Activated naive CD4-positive, alpha-beta T cell treated with anti-CD3 and anti-CD28 coated beads for 36 hours (primary cell): ENCODE results near the gene CD164. TPM values are rescaled to one million over a fixed set of nuclear protein-coding genes. Genes with fewer than 3 reads are reported as not detected.
A peak's percentile ranks its signal among the peaks of the same experiment; 100 is the strongest.

Experiments
- CTCF ChIA-PET: fragments of 350-600 bp; sonication (Branson Sonifier 250); formaldehyde crosslinking; loops from one replicate; lab custom pipeline; 2021; ENCODE audit warnings: antibody characterized with exemption; lab: Charles Lee
- DNase-seq: peaks from one replicate; pipeline ENCODE4 v3.0.0-alpha.2; 2020
- H3K27ac Mint-ChIP-seq: one replicate; pipeline ENCODE4 v1.8.0; 2021; ENCODE audit warnings: mild to moderate bottlenecking, mixed read lengths
- H3K27me3 Mint-ChIP-seq: one replicate; pipeline ENCODE4 v1.8.0; 2021; ENCODE audit warnings: low read depth, mixed read lengths
- H3K36me3 Mint-ChIP-seq: one replicate; pipeline ENCODE4 v1.8.0; 2021; ENCODE audit warnings: low read depth, mixed read lengths
- H3K4me1 Mint-ChIP-seq: one replicate; pipeline ENCODE4 v1.8.0; 2021; ENCODE audit warnings: low read depth, mixed read lengths
- H3K4me3 Mint-ChIP-seq: one replicate; pipeline ENCODE4 v1.8.0; 2021; ENCODE audit warnings: mild to moderate bottlenecking, moderate library complexity, mixed read lengths
- H3K9me3 Mint-ChIP-seq: one replicate; pipeline ENCODE4 v1.8.0; 2021; ENCODE audit warnings: mixed read lengths
- intact Hi-C: fragments of 100-400 bp; cut with micrococcal nuclease; formaldehyde crosslinking; loops from one replicate; pipeline ENCODE4 v1.15.1; 2023
- total RNA-seq, 2 experiments: library from RNA; stranded (reverse); gene quantifications; one replicate each; pipeline ENCODE4 v1.2.3, GENCODE V29; 2021

CD164 gene
- 100 to 1,000 TPM; 177 to 180 TPM for total RNA-seq

DNA sequence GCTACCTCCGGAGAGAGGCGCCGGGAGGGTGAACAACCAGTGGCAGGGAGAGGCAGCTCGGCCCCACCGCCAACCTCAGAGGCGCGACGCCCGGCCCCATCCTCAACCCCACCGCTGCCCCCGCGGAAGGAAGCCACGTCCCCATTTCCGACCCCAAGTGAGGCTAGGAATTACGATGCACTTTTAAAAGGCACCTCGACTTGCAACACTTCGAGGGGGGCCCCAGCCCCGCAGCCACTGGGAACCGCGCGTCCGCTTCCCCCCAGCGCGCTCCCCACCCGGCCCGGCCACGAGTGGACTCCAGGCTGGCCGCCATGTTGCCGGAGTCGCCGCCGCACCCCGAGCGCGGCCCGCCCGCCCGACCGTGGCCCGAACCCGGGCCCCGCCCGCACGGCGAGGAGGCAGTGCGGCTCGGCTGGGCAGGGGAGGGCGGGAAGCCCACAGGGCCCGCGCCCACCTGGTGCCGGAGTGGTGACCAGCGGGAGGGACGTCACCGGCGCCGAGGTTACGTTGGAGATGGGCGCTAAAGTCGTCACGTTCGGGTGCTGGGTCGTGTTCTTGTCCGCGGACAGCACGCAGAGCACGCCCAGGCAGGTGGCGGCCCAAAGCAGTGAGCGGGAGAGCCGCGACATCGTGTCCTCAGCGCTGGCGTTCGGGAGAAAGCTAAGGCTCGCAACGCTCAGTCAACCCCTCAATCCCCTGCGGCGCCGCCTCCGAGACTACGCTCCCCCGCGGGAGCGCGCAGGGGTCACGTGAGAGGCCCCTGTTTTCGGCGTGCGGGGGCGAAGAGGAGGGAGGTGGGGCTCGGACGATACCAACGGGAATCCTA lies at the start of gene CD164:
Gene CD164 (minus strand): TSS at position 721 of the 829 bp plus-strand sequence. CDS start 89 bp downstream, at position 632.
- peaks cover 41% of the 10 kb centered on the region for H3K4me1 Mint-ChIP-seq
- H3K9me3 Mint-ChIP-seq: no peaks in the 10 kb centered on the region
- intact Hi-C loops: loop anchor here (1.0 to 10.0 kb wide), 20 partner anchors 9 to 1670 kb away; partner anchors contain the start of genes AK9, AMD1, CDC40 and CDK19
- peak within 1 kb of the TSS; percentile 100 for H3K27ac Mint-ChIP-seq
- CTCF ChIA-PET: interaction anchor here (0.6 to 4.9 kb wide), 11 partner anchors 8 to 658 kb away, joined by 3 to 86 read pairs (median 4); partner anchors contain the start of genes PPIL6 and SMPD2
- H3K36me3 Mint-ChIP-seq: peaks cover 32% of the 10 kb centered on the region
- DNase-seq: peak; percentile 94
- H3K27me3 Mint-ChIP-seq: no peaks in the 10 kb centered on the region
- peak within 1 kb of the TSS; percentile 96 for H3K4me3 Mint-ChIP-seq

- DNase-seq: no peak
- no peak overlapping the region for H3K4me3 Mint-ChIP-seq
- H3K27me3 Mint-ChIP-seq: peaks cover 2% of the 10 kb centered on the region
- intact Hi-C loops: no loop called here
- no peaks in the 10 kb centered on the region for H3K9me3 Mint-ChIP-seq
- no peak overlapping the region for H3K27ac Mint-ChIP-seq
- H3K36me3 Mint-ChIP-seq: no peaks in the 10 kb centered on the region
- H3K4me1 Mint-ChIP-seq: no peaks in the 10 kb centered on the region
- CTCF ChIA-PET: no interaction called here
Measured at GRCh38 chr6:109429496-109429895, 47.2 kb upstream of the CD164 start.

GRCh38 chr6:109428889-109429477 lies 46.7 kb upstream of the CD164 start:
- Mint-ChIP-seq H3K36me3 (no peaks in the 10 kb centered on the region), H3K4me1 (no peaks in the 10 kb centered on the region), H3K4me3 (no peak overlapping the region), H3K27me3 (peaks cover 2% of the 10 kb centered on the region), H3K27ac (no peak overlapping the region), H3K9me3 (no peaks in the 10 kb centered on the region)
- CTCF ChIA-PET: interaction anchor here (0.7 kb wide), 1 partner anchor 36 kb away, joined by 5 read pairs; no protein-coding TSS in a partner anchor
- intact Hi-C loops: no loop called here
- no peak for DNase-seq

GRCh38 chr6:109424946-109425345 lies 42.7 kb upstream of the CD164 start:
- H3K4me1 Mint-ChIP-seq: no peaks in the 10 kb centered on the region
- H3K27ac Mint-ChIP-seq: no peak overlapping the region
- CTCF ChIA-PET: no interaction called here

GRCh38 chr6:109421184-109421583 lies 38.9 kb upstream of the CD164 start:
- DNase-seq: no peak
- Mint-ChIP-seq H3K9me3 (no peaks in the 10 kb centered on the region), H3K36me3 (no peaks in the 10 kb centered on the region), H3K4me3 (no peak overlapping the region), H3K27me3 (no peaks in the 10 kb centered on the region), H3K27ac (no peak overlapping the region), H3K4me1 (no peaks in the 10 kb centered on the region)
- intact Hi-C loops: no loop called here
- CTCF ChIA-PET: no interaction called here

More at GRCh38 chr6:109424946-109425345, 42.7 kb upstream of the CD164 start:
- intact Hi-C loops: no loop called here
- Mint-ChIP-seq H3K36me3 (no peaks in the 10 kb centered on the region), H3K4me3 (no peak overlapping the region), H3K27me3 (peaks cover 2% of the 10 kb centered on the region), H3K9me3 (no peaks in the 10 kb centered on the region)
- DNase-seq: no peak

DNA sequence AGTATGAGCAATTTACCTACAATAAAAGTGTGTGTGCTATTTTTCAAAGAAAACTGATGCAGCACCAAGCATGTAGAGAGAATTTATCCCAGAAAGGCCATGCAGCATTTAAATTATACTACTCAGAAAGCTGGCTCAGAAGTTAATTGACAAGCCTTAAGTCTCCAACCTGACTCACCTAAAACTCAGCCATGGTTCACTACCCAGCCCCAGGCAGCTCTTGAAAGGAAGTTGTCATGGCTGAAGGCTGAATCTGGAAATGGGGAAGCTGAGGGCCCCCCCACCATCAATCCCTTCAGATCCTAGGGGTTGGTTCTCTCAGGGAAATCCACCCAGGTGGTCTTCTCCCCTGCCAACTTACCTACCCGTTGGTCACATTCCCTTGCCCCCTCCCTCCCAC lies 38.5 kb upstream of the CD164 start:
- no peaks in the 10 kb centered on the region for H3K27me3 Mint-ChIP-seq
- DNase-seq: no peak
- intact Hi-C loops: no loop called here
- CTCF ChIA-PET: interaction anchor here (0.6 kb wide), 1 partner anchor 1535 kb away, joined by 3 read pairs; no protein-coding TSS in a partner anchor
- H3K4me3 Mint-ChIP-seq: no peak overlapping the region
- H3K4me1 Mint-ChIP-seq: no peaks in the 10 kb centered on the region
- H3K9me3 Mint-ChIP-seq: no peaks in the 10 kb centered on the region
- no peaks in the 10 kb centered on the region for H3K36me3 Mint-ChIP-seq
- no peak overlapping the region for H3K27ac Mint-ChIP-seq

- CTCF ChIA-PET: interaction anchor here (0.6 kb wide), 1 partner anchor 569 kb away, joined by 5 read pairs; no protein-coding TSS in a partner anchor
- no peak for DNase-seq
- no peaks in the 10 kb centered on the region for H3K4me1 Mint-ChIP-seq
- H3K36me3 Mint-ChIP-seq: no peaks in the 10 kb centered on the region
- H3K27ac Mint-ChIP-seq: no peak overlapping the region
- no peaks in the 10 kb centered on the region for H3K9me3 Mint-ChIP-seq
- H3K27me3 Mint-ChIP-seq: no peaks in the 10 kb centered on the region
- intact Hi-C loops: no loop called here
- H3K4me3 Mint-ChIP-seq: no peak overlapping the region
Measured at GRCh38 chr6:109417646-109418045, 35.4 kb upstream of the CD164 start.

- DNase-seq: no peak
- Mint-ChIP-seq H3K27ac (no peak overlapping the region), H3K36me3 (no peaks in the 10 kb centered on the region), H3K4me3 (no peak overlapping the region), H3K27me3 (no peaks in the 10 kb centered on the region), H3K4me1 (no peaks in the 10 kb centered on the region), H3K9me3 (no peaks in the 10 kb centered on the region)
- intact Hi-C loops: no loop called here
- CTCF ChIA-PET: no interaction called here
Measured at GRCh38 chr6:109411034-109411433, 28.8 kb upstream of the CD164 start.

GRCh38 chr6:109406196-109406595 lies 23.9 kb upstream of the CD164 start:
- no peaks in the 10 kb centered on the region for H3K9me3 Mint-ChIP-seq
- no peak for DNase-seq
- no peak overlapping the region for H3K4me3 Mint-ChIP-seq
- H3K36me3 Mint-ChIP-seq: no peaks in the 10 kb centered on the region
- H3K27ac Mint-ChIP-seq: no peak overlapping the region
- no peaks in the 10 kb centered on the region for H3K4me1 Mint-ChIP-seq
- H3K27me3 Mint-ChIP-seq: no peaks in the 10 kb centered on the region
- intact Hi-C loops: no loop called here
- CTCF ChIA-PET: no interaction called here

DNA sequence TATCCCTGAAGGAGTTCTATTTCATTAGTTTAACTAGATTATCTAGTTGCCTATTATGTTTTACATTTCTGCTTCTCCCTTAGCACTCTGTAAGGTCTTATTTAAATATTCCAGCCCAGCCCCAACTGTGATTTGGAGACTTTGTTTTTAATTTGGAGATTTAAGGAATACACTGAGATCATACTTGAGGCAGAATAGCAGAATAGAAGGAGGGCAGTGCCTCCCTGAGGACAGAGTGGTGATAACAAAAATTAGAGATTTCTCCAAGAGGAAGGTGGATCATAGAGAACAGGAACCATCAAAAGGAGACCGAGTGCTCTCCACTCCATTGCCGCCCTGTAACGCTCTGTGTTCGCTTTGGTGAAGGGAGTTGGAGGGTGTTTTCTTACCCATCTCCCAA lies 14.8 kb upstream of the CD164 start:
- no peaks in the 10 kb centered on the region for H3K27me3 Mint-ChIP-seq
- H3K4me3 Mint-ChIP-seq: no peak overlapping the region
- H3K4me1 Mint-ChIP-seq: no peaks in the 10 kb centered on the region
- intact Hi-C loops: no loop called here
- no peaks in the 10 kb centered on the region for H3K9me3 Mint-ChIP-seq
- H3K36me3 Mint-ChIP-seq: no peaks in the 10 kb centered on the region
- CTCF ChIA-PET: interaction anchor here (0.6 to 1.4 kb wide), 3 partner anchors 46 to 570 kb away, joined by 3 read pairs; no protein-coding TSS in a partner anchor
- no peak overlapping the region for H3K27ac Mint-ChIP-seq
- no peak for DNase-seq

DNA sequence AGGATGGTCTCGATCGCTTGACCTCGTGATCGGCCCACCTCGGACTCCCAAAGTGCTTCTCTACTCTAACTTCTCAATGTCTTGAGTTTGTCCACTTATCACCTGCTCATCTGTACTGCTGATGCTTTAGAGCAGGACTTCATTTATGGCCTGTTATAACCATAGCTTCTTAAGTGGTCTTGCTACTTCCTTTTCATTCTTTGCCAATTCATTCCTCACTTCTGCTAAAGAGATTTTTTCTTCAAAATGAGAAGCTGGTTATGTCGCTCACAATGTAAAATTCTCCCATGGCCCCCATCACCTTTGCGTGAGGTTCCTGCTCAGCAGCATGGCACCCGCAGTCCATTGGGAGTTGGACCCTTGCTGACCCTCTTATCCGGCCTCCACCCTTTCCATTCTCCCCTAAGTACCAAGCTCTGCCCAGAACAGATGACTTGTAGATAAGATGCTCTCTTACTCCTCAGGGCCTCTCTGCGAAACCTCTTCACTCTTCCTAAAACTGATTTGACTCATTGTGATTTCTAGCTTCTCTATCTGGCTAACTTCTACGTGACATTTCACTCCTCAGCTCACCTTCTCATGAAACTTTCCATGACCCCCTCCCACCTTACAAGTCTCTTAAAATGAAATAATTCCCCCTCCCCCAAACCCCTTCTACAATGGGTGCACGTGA lies 13.9 kb upstream of the CD164 start:
- DNase-seq: no peak
- Mint-ChIP-seq H3K4me1 (no peaks in the 10 kb centered on the region), H3K36me3 (no peaks in the 10 kb centered on the region), H3K27ac (no peak overlapping the region), H3K9me3 (no peaks in the 10 kb centered on the region), H3K27me3 (no peaks in the 10 kb centered on the region), H3K4me3 (no peak overlapping the region)
- CTCF ChIA-PET: interaction anchor here (0.7 to 1.9 kb wide), 4 partner anchors 11 to 209 kb away, joined by 3 to 5 read pairs (median 4); no protein-coding TSS in a partner anchor
- intact Hi-C loops: no loop called here

- DNase-seq: no peak
Measured at GRCh38 chr6:109393886-109394281, 11.6 kb upstream of the CD164 start.

More at GRCh38 chr6:109393886-109394281, 11.6 kb upstream of the CD164 start:
- H3K9me3 Mint-ChIP-seq: no peaks in the 10 kb centered on the region
- no peak overlapping the region for H3K4me3 Mint-ChIP-seq
- CTCF ChIA-PET: interaction anchor here (0.9 to 3.3 kb wide), 2 partner anchors 9 to 206 kb away, joined by 3 to 27 read pairs; partner anchors contain the start of gene CD164
- H3K4me1 Mint-ChIP-seq: peaks cover 3% of the 10 kb centered on the region
- intact Hi-C loops: no loop called here
- H3K27ac Mint-ChIP-seq: no peak overlapping the region
- H3K27me3 Mint-ChIP-seq: no peaks in the 10 kb centered on the region
- no peaks in the 10 kb centered on the region for H3K36me3 Mint-ChIP-seq
